Activated gamma-delta T cell treated with Interleukin-2 at 50 U/mL for 16 hours (primary cell): ENCODE measurements around the gene TSSC4.
A peak's percentile ranks its signal among the peaks of the same experiment; 100 is the strongest.
"Not testable (repeated sequence)": the region's sequence is repeated elsewhere in the genome, so short reads cannot be mapped to it uniquely, and the experiment has no call there.

ENCODE experiments used
- DNase-seq: peaks from one replicate; pipeline ENCODE4 v3.0.0-alpha.2; 2020

The TSSC4 gene

GRCh38 chr11:2400069-2400761 is at the start of gene TSSC4:
Gene TSSC4 (plus strand): TSS chr11:2400750. CDS start chr11:2402634, 1,884 bp downstream.
- DNase-seq: peak; percentile 99

GRCh38 chr11:2351701-2352100 is 48.8 kb upstream of the TSSC4 start:
- no peak for DNase-seq

- no peak for DNase-seq
These were observed 48.1 kb upstream of the TSSC4 start for GRCh38 chr11:2352420-2352819.

GRCh38 chr11:2355000-2355644 is 45.4 kb upstream of the TSSC4 start:
- no peak for DNase-seq

- no peak for DNase-seq
These were observed 43.3 kb upstream of the TSSC4 start for GRCh38 chr11:2357246-2357645.

- not testable (repeated sequence) for DNase-seq
These were observed 42.9 kb upstream of the TSSC4 start for GRCh38 chr11:2357651-2358050.

GRCh38 chr11:2358754-2359442 is 41.7 kb upstream of the TSSC4 start:
- no peak for DNase-seq

GRCh38 chr11:2359557-2359956 is 41.0 kb upstream of the TSSC4 start:
- no peak for DNase-seq

- DNase-seq: no peak
These were observed 40.4 kb upstream of the TSSC4 start for GRCh38 chr11:2360081-2360642.

- DNase-seq: no peak
These were observed 39.0 kb upstream of the TSSC4 start for GRCh38 chr11:2361565-2361964.

GRCh38 chr11:2362414-2362813 is 38.1 kb upstream of the TSSC4 start:
- DNase-seq: no peak

- DNase-seq: no peak
These were observed 37.4 kb upstream of the TSSC4 start for GRCh38 chr11:2363130-2363529.

- no peak for DNase-seq
These were observed 36.8 kb upstream of the TSSC4 start for GRCh38 chr11:2363577-2364370.

- not testable (repeated sequence) for DNase-seq
These were observed 36.2 kb upstream of the TSSC4 start for GRCh38 chr11:2364386-2364785.

- no peak for DNase-seq
These were observed 34.9 kb upstream of the TSSC4 start for GRCh38 chr11:2365571-2366210.

- no peak for DNase-seq
These were observed 34.3 kb upstream of the TSSC4 start for GRCh38 chr11:2366276-2366675.

- no peak for DNase-seq
These were observed 33.8 kb upstream of the TSSC4 start for GRCh38 chr11:2366733-2367132.

- no peak for DNase-seq
These were observed 33.0 kb upstream of the TSSC4 start for GRCh38 chr11:2367266-2368160.

GRCh38 chr11:2368178-2368850 is 32.2 kb upstream of the TSSC4 start:
- no peak for DNase-seq

GRCh38 chr11:2368851-2369180 is 31.7 kb upstream of the TSSC4 start:
- DNase-seq: no peak

- DNase-seq: no peak
These were observed 31.2 kb upstream of the TSSC4 start for GRCh38 chr11:2369320-2369719.
